GM18951 (cell line): Measurements from ENCODE around the gene BCL2.

Experiments
- POLR2A ChIP-seq: IDR thresholded peaks from 4 replicates; pipeline ENCODE4 v1.6.1; 2011; ENCODE audit warnings: mild to moderate bottlenecking; ENCODE audit not compliant: insufficient read length, insufficient read depth; ENCODE audit errors: extremely low read depth
- in situ Hi-C: fragments of 300-500 bp; cut with MboI; formaldehyde crosslinking; loops from one replicate; pipeline ENCODE4 v1.12.0; 2022; ENCODE audit warnings: low sequenced_read_pairs, mixed read lengths, inconsistent platforms; ENCODE audit not compliant: unreplicated experiment

Gene BCL2

GRCh38 chr18:63312019-63312409, 7.6 kb downstream of the BCL2 start:
- no peak for TF ChIP-seq POLR2A
- in situ Hi-C loops = no loop called here

DNA sequence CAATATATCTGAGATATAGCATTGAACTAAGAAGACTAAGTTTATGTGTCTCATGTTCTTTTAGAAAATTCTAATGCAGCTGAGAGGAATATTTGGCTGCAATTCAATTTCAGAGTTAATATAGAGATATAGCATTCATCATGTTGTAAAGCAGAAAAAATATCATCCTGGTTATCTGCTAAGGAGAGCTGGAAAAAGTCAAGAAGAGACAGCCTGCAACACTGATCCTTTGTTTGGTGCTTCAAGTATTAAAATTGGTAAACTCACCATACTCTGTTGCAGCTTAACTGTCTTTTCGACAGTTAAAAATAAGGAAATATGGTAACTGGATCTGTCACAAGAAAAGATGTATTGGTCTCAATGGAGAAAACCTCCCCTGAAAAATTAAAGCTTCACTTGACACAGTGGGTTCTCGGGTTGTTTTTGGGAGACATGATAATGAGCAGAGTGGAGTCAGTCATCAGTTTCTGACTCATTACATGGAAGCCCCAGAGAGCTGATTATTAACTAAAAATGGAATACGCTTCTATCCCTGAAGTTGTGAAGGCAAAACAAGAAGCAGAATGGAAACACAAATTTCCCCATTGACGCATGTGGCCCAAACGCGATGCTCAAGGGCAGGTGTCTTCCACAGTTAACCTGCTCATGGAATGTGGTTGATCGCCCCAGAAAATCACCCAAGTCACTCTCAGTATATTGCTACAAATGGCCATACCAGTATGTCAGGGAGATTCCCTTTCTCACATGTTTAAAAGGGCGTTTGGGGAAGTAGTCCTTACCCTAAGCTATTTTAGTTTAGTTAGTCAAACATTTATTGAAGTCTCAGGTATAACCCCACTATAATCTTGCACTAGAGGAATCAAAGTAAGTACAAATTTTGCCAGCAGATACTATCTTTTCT, 8.2 kb downstream of the BCL2 start:
- TF ChIP-seq POLR2A = no peak
- in situ Hi-C loops = no loop called here

DNA sequence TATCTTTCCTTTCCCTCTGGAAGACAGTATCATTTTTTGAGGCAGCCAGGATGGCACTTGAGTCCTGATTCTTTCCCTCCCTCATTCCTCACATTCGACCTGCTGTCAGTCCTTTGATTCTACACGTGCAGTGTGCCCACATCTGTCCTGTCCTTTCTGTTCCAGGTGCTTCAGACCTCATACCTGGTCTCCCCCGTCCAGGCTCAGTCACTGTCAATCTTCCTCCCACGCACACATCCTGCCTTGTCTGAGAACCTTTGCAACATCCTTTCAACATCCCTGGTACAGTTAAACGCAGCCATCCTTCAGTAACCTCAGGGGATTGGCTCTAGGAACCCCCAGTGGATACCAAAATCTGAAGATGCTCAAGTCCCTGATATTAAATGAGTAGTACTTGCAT, 10.1 kb downstream of the BCL2 start:
- in situ Hi-C loops = no loop called here
- no peak for TF ChIP-seq POLR2A

- no peak for TF ChIP-seq POLR2A
- in situ Hi-C loops = no loop called here
Measured at GRCh38 chr18:63307551-63308200, 11.9 kb downstream of the BCL2 start.

DNA sequence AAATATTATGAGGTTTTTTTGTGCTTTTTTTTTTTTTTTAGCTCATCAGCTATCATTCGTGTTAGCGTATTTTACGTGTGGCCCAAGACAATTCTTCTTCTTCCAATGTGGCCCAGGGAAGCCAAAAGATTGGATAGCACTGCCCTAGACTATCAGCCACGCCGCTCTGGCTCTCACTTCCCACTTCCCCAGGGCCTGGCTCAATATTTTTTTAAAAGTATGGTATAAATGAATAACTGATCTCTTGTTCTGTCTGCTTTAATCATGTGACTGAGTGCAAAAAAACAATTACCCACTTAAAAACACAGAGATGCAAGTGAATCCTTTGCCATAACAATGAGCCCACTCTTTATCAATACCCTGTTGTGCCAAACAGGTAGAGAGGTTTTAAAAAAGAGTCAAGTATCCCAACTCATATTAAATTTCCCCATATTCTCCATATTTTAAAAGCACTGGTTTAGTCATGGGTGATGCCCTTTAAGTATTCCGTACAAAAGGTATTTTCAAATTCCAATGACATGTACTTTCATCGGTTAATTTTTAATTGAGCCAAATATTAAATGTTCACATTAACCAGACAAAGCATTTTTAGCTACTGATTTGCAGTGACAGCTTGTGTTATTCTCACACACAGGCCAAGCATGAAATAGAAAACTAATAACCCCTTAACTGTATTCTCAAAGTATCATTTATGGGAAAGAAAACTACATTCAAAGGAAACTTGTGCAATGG, 12.6 kb downstream of the BCL2 start:
- TF ChIP-seq POLR2A = no peak

GRCh38 chr18:63306249-63306648, 13.3 kb downstream of the BCL2 start:
- in situ Hi-C loops = no loop called here
- TF ChIP-seq POLR2A = no peak

More for the DNA sequence above, 12.6 kb downstream of the BCL2 start:
- in situ Hi-C loops = no loop called here

DNA sequence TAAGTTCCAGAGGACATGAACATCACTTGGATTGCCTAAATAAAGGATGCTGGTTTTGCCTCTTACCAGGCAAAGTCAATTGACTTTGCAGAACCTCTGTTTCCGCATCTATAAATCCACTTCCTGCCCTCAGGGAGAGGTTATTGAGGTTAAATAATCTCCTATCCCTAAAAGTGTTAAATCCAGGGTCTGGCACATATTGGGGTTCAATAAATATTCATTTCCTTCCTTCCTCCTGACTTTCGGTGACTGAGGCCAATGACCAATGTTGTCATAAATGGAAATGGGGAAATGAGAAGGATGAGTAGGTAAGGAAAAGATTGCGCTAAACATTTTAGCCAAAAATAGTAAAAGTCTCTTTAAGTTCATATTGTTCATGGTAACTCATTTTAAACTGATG, 16.0 kb downstream of the BCL2 start:
- in situ Hi-C loops = no loop called here

GRCh38 chr18:63302636-63303405, 16.7 kb downstream of the BCL2 start:
- TF ChIP-seq POLR2A = no peak
- in situ Hi-C loops = no loop called here

More for the DNA sequence above, 16.0 kb downstream of the BCL2 start:
- TF ChIP-seq POLR2A = no peak

DNA sequence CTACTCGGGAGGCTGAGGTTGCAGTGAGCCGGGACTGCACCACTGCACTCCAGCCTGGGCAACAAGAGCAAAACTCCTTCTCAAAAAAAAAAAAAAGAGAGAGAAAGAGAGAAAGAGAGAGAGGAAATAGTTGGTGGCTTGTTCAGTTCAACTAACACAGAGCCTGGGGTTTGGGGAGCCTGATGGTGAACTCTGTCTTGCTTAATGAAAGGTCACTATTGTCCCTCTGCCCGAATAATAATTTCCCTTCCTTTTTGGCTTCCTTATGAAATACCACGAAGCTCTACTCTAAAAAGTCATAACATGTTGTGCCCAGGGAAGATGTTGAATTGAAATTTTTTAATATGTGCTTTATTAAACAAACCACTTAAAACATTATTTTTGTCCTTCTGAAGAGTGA, 17.3 kb downstream of the BCL2 start:
- no peak for TF ChIP-seq POLR2A
- in situ Hi-C loops = no loop called here

DNA sequence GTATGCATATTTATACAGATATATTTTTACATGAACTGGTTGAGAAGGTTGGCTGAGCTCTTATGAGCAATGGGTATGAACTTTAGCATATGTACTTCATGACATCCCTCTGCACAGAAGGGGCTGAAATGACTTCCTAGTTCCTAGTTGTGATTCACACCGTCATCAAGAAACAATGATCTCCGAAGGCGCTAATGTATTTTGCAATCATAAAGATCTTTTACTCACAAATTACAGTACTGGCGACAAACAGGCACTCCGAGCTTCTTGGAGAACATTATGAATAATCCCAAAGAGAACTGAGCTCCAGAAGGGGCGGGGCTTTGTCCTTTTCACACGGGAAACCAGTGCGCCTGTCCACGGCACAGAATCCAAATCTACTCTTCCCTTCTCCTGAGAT, 18.1 kb downstream of the BCL2 start:
- no peak for TF ChIP-seq POLR2A
- in situ Hi-C loops = no loop called here

DNA sequence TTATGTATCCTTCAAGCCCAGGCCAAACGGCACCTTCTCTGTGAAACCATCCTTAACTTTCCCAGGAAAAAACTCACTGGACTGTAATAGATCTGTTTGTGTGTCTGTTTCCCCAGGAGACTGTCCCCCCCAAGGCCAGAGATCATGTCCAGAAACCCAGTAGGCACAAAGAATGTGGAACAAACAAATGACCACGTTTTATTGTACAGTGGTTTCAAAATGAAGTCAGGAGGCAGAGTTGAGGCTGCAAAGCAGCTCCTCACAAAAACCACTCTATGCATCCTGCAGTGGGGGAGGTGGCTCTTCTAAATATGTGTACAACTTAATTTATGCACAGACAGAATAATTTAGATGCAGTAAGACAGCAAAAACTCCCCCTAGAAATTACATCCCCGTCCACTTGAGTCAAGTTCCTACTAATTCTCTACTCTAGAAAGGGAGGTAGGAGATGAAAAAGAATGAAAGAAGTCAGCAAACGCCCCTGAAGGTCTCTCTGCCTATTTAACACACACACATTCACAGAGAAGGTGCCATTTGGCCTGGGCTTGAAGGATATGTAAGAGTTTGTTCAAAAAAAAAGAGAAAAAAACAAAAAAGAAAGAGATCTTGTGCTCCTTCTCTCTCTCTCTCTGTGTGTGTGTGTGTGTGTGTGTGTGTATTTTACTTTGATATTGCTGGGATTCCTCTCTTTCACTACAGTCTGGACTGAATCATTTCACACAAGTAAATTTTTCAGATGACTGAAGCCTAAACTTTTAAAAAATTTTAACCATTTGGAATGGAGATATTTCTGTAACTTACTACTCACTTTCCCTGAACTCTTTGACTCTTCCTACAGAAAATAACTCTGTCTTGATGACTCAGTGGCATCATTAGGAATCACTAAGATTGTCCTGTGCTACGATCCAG, 19.5 kb downstream of the BCL2 start:
- TF ChIP-seq POLR2A = no peak
- in situ Hi-C loops = no loop called here
